ENCODE data around the gene TNS2. TPM values are rescaled to one million over a fixed set of nuclear protein-coding genes. Genes with fewer than 3 reads are reported as not detected.

Gene TNS2
- total RNA-seq, 1 experiment from 2014 or later: 3.4 TPM

DNA sequence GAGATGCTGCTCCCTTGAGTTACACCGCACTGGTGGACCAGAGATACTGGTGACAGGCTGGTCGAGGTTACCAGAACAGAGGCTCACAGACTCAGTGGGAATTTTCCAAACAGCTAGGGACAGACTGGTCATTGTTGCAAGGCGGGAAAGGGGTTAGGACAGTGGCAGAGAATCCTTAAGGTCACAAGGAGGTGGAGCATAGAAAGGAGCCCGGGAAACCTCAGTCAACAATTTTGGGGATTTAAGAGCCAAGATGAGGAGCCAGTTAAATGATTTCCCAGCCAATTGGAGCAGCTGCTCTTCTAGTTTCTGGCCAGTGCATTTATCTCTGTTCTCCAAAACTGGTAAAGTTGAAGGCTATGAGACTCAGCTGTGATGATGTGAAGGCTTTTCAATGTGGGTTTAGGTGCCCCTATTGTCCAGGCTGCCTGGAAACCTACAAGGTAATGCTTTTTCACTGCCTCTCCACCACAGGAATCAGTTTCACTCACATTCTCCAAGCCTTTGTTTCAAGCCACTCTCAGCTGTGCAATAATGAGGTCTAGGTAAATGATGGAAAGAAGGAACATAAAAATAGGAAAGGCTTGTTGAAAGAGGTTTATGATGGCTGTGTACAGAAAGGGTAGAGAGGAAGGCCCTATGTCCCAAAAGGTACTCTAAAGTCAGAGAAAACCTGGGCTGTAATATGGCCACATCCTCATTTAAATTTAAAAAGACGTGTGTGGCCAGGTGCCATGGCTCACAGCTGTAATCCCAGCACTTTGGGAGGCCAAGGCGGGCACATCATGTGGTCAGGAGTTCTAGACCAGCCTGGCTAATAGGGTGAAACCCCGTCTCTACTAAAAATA is 7.0 kb upstream of the TNS2 start:
- H3K9me3 ChIP-seq (ENCODE audit: low read depth, low read length, poor library complexity, severe bottlenecking): no peaks in the 10 kb centered on the region
- peaks cover 29% of the 10 kb centered on the region for H3K36me3 ChIP-seq (ENCODE audit: insufficient read depth, low read length, poor library complexity, severe bottlenecking)
- peaks cover 4% of the 10 kb centered on the region for H3K4me1 ChIP-seq (ENCODE audit: insufficient read depth, low read length, poor library complexity, severe bottlenecking)
- H3K4me3 ChIP-seq (ENCODE audit: low read depth, low read length, poor library complexity, severe bottlenecking): no peak overlapping the region
- TF ChIP-seq EZH2 (IDR thresholded peaks at IDR 0.05; ENCODE audit: borderline replicate concordance, low read depth, low read length, poor library complexity, severe bottlenecking): no peak
- TF ChIP-seq, protein P1, sequence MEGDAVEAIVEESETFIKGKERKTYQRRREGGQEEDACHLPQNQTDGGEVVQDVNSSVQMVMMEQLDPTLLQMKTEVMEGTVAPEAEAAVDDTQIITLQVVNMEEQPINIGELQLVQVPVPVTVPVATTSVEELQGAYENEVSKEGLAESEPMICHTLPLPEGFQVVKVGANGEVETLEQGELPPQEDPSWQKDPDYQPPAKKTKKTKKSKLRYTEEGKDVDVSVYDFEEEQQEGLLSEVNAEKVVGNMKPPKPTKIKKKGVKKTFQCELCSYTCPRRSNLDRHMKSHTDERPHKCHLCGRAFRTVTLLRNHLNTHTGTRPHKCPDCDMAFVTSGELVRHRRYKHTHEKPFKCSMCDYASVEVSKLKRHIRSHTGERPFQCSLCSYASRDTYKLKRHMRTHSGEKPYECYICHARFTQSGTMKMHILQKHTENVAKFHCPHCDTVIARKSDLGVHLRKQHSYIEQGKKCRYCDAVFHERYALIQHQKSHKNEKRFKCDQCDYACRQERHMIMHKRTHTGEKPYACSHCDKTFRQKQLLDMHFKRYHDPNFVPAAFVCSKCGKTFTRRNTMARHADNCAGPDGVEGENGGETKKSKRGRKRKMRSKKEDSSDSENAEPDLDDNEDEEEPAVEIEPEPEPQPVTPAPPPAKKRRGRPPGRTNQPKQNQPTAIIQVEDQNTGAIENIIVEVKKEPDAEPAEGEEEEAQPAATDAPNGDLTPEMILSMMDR (conservative IDR thresholded peaks at IDR 0.05; ENCODE audit: low read depth, low read length): no peak
- ChIA-PET POLR2A (ENCODE audit: low non-redundant PET) (no interaction called here), CTCF (no interaction called here)
- no TSS peak for BruUV-seq (replicated peaks)
- peak overlapping the region; percentile 23 for H3K27ac ChIP-seq (ENCODE audit: low read depth, low read length, poor library complexity, severe bottlenecking)
- H3K27me3 ChIP-seq (replicated peaks; ENCODE audit: insufficient read depth, low read depth, low read length, poor library complexity): no peaks in the 10 kb centered on the region
- intact Hi-C loops (cut with micrococcal nuclease; ENCODE audit: unreplicated experiment): no loop called here
- no peak for DNase-seq (ENCODE audit: low spot score)

DNA sequence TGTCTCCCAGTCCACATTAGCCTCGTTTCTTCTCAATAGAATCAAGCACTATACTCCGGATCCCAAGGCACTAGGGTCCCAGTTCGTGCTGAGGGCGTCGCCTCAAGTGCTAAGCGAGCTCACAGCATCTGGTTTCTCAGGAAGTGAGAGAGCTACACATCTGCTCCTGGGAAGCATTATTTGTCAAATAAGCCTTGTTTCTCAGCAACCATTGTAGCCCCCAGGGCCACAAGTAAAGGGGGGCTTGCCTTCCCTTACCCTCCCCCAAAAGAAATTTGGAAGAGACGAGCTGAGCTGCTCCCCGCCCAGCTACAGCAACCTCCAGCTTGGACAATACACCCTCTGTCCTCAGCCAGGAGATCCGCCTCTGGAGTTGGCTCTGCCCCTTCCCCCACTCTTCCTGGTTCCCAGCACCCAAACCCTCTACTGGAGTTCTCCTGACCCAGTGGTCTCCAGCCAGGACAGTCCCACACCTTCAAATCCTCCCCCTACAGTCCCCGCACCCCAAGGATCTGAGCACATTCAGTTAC is 5.7 kb upstream of the TNS2 start:
- H3K4me3 ChIP-seq (ENCODE audit: low read depth, low read length, poor library complexity, severe bottlenecking): no peak overlapping the region
- no peak for DNase-seq (ENCODE audit: low spot score)
- no TSS peak for BruUV-seq (replicated peaks)
- peaks cover 17% of the 10 kb centered on the region for H3K4me1 ChIP-seq (ENCODE audit: insufficient read depth, low read length, poor library complexity, severe bottlenecking)
- POLR2A ChIA-PET (ENCODE audit: low non-redundant PET): interaction anchor here (0.7 kb wide), 1 partner anchor 10 kb away, joined by 3 read pairs; no protein-coding TSS in a partner anchor
- no peak for TF ChIP-seq EZH2 (IDR thresholded peaks at IDR 0.05; ENCODE audit: borderline replicate concordance, low read depth, low read length, poor library complexity, severe bottlenecking)
- TF ChIP-seq, protein P1 (conservative IDR thresholded peaks at IDR 0.05; ENCODE audit: low read depth, low read length): no peak
- intact Hi-C loops (cut with micrococcal nuclease; ENCODE audit: unreplicated experiment): no loop called here
- H3K9me3 ChIP-seq (ENCODE audit: low read depth, low read length, poor library complexity, severe bottlenecking): no peaks in the 10 kb centered on the region
- H3K27me3 ChIP-seq (replicated peaks; ENCODE audit: insufficient read depth, low read depth, low read length, poor library complexity): no peaks in the 10 kb centered on the region
- H3K27ac ChIP-seq (ENCODE audit: low read depth, low read length, poor library complexity, severe bottlenecking): no peak overlapping the region
- CTCF ChIA-PET: no interaction called here
- H3K36me3 ChIP-seq (ENCODE audit: insufficient read depth, low read length, poor library complexity, severe bottlenecking): peaks cover 16% of the 10 kb centered on the region

DNA sequence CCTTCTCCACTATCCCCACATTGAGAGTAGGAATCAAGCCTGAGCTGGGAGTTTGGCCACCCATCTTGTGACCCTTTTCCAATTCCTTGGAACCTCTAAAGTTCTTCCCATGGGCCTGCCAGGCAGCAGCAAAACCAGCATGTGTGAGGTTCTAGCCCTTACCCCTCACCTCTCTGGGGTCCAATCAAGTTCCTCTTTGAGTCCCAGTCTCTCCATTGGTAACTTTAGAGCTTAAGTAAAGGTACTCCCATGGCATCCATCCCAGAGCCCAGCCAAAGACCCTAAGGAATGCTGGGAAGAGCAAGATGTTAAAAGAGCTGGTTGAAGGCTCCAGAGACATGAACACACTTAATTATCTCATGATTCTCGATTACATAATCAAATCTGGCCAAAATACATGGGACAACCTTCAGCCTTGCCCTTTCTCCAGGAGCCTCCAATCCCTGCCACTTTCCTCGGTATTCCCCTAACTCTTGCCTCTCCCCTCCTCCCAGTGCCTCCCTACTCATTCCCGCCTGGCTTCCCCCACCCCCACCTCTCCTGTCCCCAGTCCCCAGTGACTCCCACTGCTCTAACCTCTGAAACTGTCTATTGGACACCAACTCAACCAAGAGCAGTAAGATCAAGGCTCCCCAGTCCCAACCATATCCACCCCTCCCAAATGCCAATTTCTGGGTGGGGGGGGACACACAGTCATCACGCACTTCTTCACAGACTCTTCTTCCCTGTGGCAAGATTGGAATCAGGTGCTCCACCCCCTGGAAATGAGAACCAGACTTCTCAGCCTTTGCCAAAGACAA is 4.8 kb upstream of the TNS2 start:
- Histone ChIP-seq H3K27ac (ENCODE audit: low read depth, low read length, poor library complexity, severe bottlenecking) (no peak overlapping the region), H3K36me3 (ENCODE audit: insufficient read depth, low read length, poor library complexity, severe bottlenecking) (peaks cover 7% of the 10 kb centered on the region), H3K4me3 (ENCODE audit: low read depth, low read length, poor library complexity, severe bottlenecking) (no peak overlapping the region), H3K4me1 (ENCODE audit: insufficient read depth, low read length, poor library complexity, severe bottlenecking) (peaks cover 27% of the 10 kb centered on the region), H3K27me3 (replicated peaks; ENCODE audit: insufficient read depth, low read depth, low read length, poor library complexity) (no peaks in the 10 kb centered on the region), H3K9me3 (ENCODE audit: low read depth, low read length, poor library complexity, severe bottlenecking) (no peaks in the 10 kb centered on the region)
- ChIA-PET CTCF (no interaction called here), POLR2A (ENCODE audit: low non-redundant PET) (no interaction called here)
- DNase-seq (ENCODE audit: low spot score): no peak
- intact Hi-C loops (cut with micrococcal nuclease; ENCODE audit: unreplicated experiment): loop anchor here (5.0 kb wide), 1 partner anchor 52 kb away; the partner anchor contains the start of gene IGFBP6
- no TSS peak for BruUV-seq (replicated peaks)
- TF ChIP-seq, protein P1 (conservative IDR thresholded peaks at IDR 0.05; ENCODE audit: low read depth, low read length): no peak
- no peak for TF ChIP-seq EZH2 (IDR thresholded peaks at IDR 0.05; ENCODE audit: borderline replicate concordance, low read depth, low read length, poor library complexity, severe bottlenecking)

Data from A673 (cell line).